Measurements from ENCODE around the gene RPTOR.

Gene RPTOR

DNA sequence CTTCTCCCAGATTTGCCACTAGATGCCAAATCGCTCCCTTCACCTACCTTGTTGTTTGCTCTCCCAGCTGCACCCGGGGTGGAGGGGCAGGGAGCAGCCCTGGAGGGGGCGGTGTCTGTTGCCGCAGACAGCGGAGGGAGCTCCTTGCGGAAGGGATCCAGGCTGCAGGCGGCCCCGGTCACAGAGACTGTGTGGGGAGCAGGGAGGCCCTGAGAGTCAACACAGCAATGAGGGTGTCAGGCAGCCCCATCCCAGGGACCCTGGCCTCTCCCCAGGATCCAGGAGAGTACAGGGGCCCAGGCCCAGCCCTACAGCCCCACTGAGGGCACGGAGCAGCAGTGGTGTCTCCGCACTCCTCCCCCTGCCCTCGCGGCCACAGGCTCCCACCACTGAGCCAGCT is 396.5 kb downstream of the RPTOR start:
- DNase-seq = no peak

DNA sequence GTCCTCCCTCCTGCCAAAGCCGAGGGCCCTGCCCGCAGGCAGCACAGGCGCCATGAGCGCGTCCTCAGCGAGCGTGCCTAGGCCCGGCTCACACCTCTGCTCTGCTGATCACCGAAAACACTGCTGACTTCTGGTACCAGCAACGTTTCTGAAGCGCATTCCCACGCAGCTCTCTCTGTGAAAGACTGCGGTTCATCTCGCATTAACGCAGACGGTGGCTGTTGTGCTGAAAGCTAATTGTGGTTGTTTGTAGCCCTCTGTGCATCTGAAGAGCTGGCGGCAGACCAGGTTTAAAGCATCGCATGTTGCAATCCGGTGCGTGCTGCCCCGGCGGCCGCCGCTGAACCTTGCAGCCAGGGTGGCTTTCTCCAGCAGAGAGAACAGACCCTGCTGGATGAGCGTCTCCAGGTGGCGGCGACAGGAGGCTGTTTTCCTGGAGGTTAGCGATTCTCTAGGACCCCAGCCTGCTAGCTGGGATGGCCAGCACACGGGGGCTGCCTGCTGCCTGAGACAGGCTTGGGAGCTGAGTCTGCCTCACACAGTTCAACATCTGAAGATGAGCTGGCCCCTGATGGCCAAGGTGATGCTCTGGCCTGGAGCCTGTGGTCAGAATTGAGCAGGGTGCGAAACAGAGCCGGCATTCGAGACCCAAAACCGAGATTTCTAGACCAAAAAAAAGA is 397.2 kb downstream of the RPTOR start:
- no peak for DNase-seq

DNA sequence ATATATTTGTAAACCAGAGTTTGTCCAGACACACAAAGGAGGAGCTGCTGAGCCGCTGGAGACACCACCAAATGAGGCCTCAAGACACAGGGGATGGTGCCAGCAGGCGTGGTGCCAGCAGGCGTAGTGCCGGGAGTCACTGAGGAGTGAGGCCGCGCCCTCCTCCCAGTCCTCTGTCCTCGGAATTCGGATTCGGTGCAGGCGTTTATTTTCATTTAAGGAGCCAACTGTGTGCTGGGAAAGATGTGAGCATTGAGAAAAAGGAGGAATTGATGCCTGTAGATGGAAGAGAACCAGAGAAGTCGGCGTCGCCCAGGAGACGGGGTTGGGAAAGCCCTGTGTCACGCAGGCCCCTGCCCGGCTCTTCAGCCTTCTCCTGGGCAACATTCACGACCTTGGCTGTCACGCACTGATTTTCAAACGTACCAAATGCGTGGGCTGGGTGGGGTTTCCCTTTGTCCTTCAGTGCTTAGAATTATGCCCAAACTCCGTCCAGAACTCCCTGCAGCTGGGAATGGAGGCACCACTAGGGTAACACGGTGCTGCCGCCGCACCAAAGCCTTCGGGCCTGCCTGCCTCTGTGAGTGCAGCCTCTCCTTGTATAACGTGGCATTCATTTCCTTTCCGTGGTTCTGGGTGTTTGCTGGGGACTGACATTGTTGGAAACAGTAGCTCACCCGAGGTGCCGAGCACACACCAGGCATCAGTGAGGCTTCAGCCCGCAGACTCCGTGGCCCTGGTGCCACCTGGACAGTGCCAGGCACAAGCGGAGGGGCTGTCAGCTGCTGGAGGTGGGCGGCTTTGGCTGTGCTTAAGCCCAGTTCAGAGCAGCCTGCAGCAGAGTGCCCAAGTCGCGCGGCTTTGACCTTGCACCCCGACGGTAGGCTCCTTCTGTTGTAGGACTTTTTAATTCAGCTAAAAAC is 398.0 kb downstream of the RPTOR start:
- DNase-seq = no peak

GRCh38 chr17:80943346-80944145 is 398.9 kb downstream of the RPTOR start:
- no peak for DNase-seq

- no peak for DNase-seq
These were observed 399.7 kb downstream of the RPTOR start for GRCh38 chr17:80944326-80944725.

GRCh38 chr17:80945736-80946135 is 401.1 kb downstream of the RPTOR start:
- no peak for DNase-seq

DNA sequence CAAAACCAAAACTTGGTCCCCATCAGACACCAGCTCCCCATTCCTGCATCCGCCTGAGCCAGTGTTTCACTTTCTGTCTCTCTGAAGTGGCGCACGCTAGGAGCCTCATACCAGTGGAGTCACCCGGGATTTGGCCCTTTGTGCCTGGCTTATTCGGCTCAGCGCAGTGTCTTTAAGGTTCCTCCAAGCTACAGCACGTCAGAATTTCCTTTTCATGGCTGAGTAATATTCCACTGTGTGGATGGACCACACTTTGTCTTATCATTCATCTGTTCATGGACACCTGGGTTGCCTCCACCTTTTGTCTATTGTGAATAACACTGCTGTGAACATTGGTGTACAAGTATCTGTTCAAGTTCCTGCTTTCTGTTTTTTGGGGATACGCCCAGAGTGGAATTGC is 401.8 kb downstream of the RPTOR start:
- DNase-seq = no peak

- DNase-seq = no peak
These were observed 402.7 kb downstream of the RPTOR start for GRCh38 chr17:80947200-80947940.

DNA sequence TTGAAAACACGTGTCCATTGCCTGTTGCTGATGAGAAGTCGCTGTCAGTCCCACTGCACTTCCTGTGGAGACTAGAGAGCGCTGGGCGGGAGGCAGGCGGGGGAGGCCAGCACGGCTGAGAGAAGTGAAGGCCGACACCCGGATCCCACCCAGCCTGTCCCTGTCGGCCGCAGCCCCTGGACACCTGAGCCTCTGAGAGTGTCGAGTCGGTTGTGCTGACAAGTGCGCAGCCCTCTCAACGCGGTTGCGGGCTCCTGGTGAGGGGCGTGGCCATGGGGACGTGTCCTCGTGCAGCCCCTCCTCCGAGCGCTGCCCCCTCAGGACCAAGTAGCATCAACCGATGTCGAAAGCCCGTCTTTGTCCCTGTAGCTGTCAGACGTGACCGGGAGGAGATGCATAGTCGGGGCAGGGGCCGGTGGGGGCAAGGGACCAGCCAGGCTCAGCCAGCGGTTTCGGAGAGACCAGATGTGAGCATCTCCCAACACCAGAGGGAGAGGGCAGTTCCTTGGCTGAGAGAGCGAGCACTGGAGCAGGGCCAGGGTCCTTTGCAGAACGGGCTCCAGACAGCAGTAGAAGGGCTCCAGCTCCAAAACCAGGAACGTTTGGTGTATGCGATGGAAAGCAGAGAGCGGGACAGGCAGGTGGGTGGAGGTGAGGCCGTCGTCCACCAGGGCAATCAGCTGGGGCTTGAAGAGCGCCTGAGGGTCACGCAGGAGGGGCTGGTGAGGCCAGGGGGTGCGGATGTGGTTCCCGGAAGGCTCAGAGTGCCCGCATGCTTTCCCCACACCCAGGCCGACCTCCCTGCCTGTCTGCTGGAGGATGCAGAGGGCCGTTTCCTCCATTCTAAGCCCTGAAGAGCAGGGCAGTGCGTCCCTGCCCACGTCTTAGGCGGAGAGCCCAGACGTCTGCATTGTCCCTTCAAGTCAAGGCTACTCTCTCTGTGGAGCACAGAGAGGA is 403.7 kb downstream of the RPTOR start:
- DNase-seq = no peak

- no peak for DNase-seq
These were observed 404.4 kb downstream of the RPTOR start for GRCh38 chr17:80948976-80949450.

DNA sequence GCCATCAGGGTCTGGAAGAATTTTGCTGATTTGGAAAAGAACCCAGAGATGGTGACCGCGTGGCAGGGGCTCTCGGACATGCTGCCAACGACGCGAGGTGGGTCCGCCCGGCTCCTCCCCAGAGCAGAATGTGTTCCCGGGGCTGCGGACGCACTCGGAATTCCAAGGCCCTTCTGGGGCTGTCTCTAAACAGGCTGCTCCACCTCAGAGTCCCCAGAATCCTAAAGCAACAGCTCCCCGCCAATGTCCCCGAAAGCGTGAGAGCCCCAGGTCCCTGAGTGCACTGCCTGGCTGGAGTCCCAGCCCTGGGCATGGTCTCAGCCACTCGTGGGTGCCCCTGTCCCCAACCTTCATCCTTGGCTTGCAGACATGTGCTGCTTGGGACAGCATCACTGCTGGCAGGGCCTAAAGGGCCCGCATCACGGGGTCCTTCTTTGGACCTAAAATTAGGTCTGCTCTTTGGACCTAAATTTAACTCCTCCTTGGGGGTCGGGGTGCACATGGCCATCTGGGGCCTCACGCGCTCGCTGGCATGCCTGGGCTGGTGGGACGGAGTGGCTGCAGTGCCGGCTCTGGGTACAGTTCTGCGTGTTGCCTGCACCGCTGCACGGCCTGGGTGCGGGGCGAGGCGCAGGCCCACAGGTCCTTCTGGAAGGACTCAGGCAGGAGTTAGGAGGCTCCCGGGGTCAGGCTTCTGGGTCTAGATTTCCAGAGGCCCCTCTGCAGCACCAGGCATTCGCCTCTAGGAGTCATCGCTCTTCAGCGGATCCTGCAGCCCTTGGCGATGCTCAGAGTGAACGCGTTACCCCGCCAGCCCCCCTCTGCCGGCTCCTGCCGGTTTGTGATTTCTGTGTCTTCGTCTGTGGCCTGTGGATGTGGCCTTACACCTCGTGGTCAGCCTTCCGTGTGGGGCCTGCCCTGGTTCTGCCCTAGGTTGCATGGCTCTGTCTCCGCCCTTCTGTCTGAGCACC is 405.1 kb downstream of the RPTOR start:
- no peak for DNase-seq

- DNase-seq = no peak
These were observed 406.0 kb downstream of the RPTOR start for GRCh38 chr17:80950466-80951120.

GRCh38 chr17:80951121-80952090 is 406.8 kb downstream of the RPTOR start:
- DNase-seq = no peak

GRCh38 chr17:80952291-80952690 is 407.7 kb downstream of the RPTOR start:
- DNase-seq = no peak

GRCh38 chr17:80953471-80954315 is 409.1 kb downstream of the RPTOR start:
- no peak for DNase-seq

- DNase-seq = no peak
These were observed 410.4 kb downstream of the RPTOR start for GRCh38 chr17:80955078-80955477.

- DNase-seq = no peak
These were observed 411.1 kb downstream of the RPTOR start for GRCh38 chr17:80955671-80956280.

Measured in NCI-H510A treated with DMSO at 0.1 percent for 48 hours (cell line).